Measurements from ENCODE around the gene ALCAM. TPM values are rescaled to one million over a fixed set of nuclear protein-coding genes. Genes with fewer than 3 reads are reported as not detected.

ALCAM gene
- total RNA-seq, 1 donor from 2014 or later: 54.4 TPM

DNA sequence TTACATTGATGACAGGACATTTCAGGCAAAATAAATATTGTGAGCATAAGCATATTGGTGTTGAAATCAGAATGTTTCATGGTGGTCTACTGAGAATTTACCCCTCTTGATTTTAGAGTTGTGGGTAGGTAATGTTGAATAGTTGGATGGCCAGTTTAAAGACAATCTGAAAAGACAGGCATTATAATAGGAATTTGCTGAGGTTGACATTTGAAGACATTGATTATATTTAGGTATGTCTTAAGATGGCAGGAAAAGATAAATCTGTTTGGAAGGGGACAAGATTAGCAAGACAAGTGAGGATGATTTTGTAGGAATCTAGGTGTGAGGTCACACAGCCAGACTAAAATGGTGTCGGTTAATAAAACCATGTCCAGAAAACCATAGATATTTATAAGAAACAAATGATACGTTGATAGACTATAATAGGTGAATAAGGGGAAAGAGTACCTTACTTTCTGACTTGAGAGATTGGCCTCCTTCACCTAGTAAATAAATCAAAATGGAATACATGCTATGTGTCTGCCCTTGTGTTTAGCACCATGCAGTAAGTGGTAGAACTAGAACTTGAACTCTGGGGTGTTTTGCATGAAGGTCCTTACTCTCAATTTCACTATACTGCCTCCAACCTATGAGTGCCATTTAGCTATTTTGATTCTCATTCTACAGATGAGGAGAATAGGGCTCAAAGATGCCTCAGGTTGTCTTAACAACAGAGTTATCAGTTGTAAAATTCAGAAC, 57.9 kb downstream of the ALCAM start:
- Mint-ChIP-seq H3K9me3 (no peaks in the 10 kb centered on the region), H3K27me3 (ENCODE audit: insufficient read depth, low read depth) (no peaks in the 10 kb centered on the region), H3K4me3 (no peak overlapping the region), H3K27ac (no peak overlapping the region), H3K4me1 (no peaks in the 10 kb centered on the region), H3K36me3 (no peaks in the 10 kb centered on the region)
- Histone ChIP-seq H3K27ac (no peak overlapping the region), H3K4me1 (peaks cover 8% of the 10 kb centered on the region), H3F3A (ENCODE audit: low read depth) (no peaks in the 10 kb centered on the region), H3K79me2 (ENCODE audit: low read depth) (peaks cover 11% of the 10 kb centered on the region), H3K36me3 (no peaks in the 10 kb centered on the region), H2AFZ (replicated peaks) (no peak overlapping the region), H4K20me1 (ENCODE audit: low read depth) (no peaks in the 10 kb centered on the region), H3K9me3 (ENCODE audit: low read depth) (no peaks in the 10 kb centered on the region), H3K27me3 (no peaks in the 10 kb centered on the region), H3K4me3 (no peak overlapping the region), H3K4me2 (no peak overlapping the region), H3K9ac (no peak overlapping the region)
- TF ChIP-seq EZH2 (IDR thresholded peaks at IDR 0.05) (no peak), EZH2phosphoT487 (IDR thresholded peaks at IDR 0.05) (no peak)
- TF ChIP-seq, protein P1, sequence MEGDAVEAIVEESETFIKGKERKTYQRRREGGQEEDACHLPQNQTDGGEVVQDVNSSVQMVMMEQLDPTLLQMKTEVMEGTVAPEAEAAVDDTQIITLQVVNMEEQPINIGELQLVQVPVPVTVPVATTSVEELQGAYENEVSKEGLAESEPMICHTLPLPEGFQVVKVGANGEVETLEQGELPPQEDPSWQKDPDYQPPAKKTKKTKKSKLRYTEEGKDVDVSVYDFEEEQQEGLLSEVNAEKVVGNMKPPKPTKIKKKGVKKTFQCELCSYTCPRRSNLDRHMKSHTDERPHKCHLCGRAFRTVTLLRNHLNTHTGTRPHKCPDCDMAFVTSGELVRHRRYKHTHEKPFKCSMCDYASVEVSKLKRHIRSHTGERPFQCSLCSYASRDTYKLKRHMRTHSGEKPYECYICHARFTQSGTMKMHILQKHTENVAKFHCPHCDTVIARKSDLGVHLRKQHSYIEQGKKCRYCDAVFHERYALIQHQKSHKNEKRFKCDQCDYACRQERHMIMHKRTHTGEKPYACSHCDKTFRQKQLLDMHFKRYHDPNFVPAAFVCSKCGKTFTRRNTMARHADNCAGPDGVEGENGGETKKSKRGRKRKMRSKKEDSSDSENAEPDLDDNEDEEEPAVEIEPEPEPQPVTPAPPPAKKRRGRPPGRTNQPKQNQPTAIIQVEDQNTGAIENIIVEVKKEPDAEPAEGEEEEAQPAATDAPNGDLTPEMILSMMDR (IDR thresholded peaks at IDR 0.05): no peak
- no peak for DNase-seq (ENCODE audit: low spot score)

DNA sequence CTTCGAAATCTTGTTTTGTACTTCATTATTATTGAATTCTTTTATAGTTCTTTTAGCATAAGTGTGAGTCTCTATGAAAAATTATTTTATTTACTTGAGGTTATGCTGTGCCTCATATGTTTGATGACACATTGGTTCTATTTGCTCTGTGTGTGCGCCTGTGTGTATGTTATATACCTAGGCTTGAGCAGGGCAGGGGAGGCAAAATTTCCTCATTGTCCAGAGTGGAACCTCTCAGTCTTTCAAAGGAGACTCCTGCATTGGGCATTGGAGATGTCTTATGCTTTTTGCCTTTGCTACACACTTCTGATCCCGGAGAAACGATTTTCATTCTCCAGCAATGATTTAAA, 58.4 kb downstream of the ALCAM start:
- H3K9ac ChIP-seq: no peak overlapping the region
- H3K9me3 Mint-ChIP-seq: no peaks in the 10 kb centered on the region
- no peak overlapping the region for H2AFZ ChIP-seq (replicated peaks)
- no peaks in the 10 kb centered on the region for H3K36me3 Mint-ChIP-seq
- H3K36me3 ChIP-seq: no peaks in the 10 kb centered on the region
- H3K79me2 ChIP-seq (ENCODE audit: low read depth): peaks cover 11% of the 10 kb centered on the region
- H3K27me3 Mint-ChIP-seq (ENCODE audit: insufficient read depth, low read depth): no peaks in the 10 kb centered on the region
- H3K4me1 ChIP-seq: peaks cover 8% of the 10 kb centered on the region
- no peak overlapping the region for H3K27ac ChIP-seq
- no peak overlapping the region for H3K27ac Mint-ChIP-seq
- no peaks in the 10 kb centered on the region for H3K9me3 ChIP-seq (ENCODE audit: low read depth)
- no peak overlapping the region for H3K4me3 ChIP-seq
- H3K4me1 Mint-ChIP-seq: no peaks in the 10 kb centered on the region
- H3K4me3 Mint-ChIP-seq: no peak overlapping the region
- no peaks in the 10 kb centered on the region for H3F3A ChIP-seq (ENCODE audit: low read depth)
- no peak overlapping the region for H3K4me2 ChIP-seq
- no peak for DNase-seq (ENCODE audit: low spot score)
- H3K27me3 ChIP-seq: no peaks in the 10 kb centered on the region
- no peaks in the 10 kb centered on the region for H4K20me1 ChIP-seq (ENCODE audit: low read depth)
- TF ChIP-seq, protein P1 (IDR thresholded peaks at IDR 0.05): no peak
- TF ChIP-seq EZH2 (IDR thresholded peaks at IDR 0.05) (no peak), EZH2phosphoT487 (IDR thresholded peaks at IDR 0.05) (no peak)

DNA sequence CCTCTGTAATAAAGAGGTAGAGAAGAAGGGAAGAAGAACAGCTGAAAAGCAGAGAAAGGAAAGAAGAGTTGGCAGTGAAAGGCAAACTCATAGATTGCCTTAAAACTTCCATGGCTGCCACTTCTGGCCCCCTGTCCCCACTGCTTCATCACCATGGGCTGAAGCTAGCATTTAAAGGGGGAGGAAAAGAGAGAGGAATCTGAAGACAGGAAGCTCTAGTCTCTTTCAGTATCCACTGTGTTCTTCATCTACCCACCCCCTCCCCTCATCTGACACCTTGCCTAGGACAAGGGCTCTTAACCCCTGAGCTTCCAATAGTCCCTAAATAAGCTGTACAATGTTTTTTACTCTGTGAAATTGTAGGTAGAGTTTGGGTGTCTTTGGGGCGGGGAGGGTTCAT, 60.6 kb downstream of the ALCAM start:
- Histone ChIP-seq H4K20me1 (ENCODE audit: low read depth) (no peaks in the 10 kb centered on the region), H3K4me2 (no peak overlapping the region), H3K4me1 (peaks cover 8% of the 10 kb centered on the region), H3K27ac (no peak overlapping the region), H2AFZ (replicated peaks) (peak overlapping the region; percentile 64), H3K9me3 (ENCODE audit: low read depth) (no peaks in the 10 kb centered on the region), H3K79me2 (ENCODE audit: low read depth) (peaks cover 7% of the 10 kb centered on the region), H3K9ac (no peak overlapping the region), H3F3A (ENCODE audit: low read depth) (no peaks in the 10 kb centered on the region), H3K4me3 (no peak overlapping the region), H3K36me3 (no peaks in the 10 kb centered on the region), H3K27me3 (no peaks in the 10 kb centered on the region)
- Mint-ChIP-seq H3K36me3 (no peaks in the 10 kb centered on the region), H3K27me3 (ENCODE audit: insufficient read depth, low read depth) (no peaks in the 10 kb centered on the region), H3K4me1 (no peaks in the 10 kb centered on the region), H3K9me3 (no peaks in the 10 kb centered on the region), H3K4me3 (no peak overlapping the region), H3K27ac (no peak overlapping the region)
- TF ChIP-seq EZH2 (IDR thresholded peaks at IDR 0.05) (no peak), EZH2phosphoT487 (IDR thresholded peaks at IDR 0.05) (no peak)
- TF ChIP-seq, protein P1 (IDR thresholded peaks at IDR 0.05): no peak
- no peak for DNase-seq (ENCODE audit: low spot score)
